ENCODE results near the gene USP6NL. TPM values are rescaled to one million over a fixed set of nuclear protein-coding genes. Genes with fewer than 3 reads are reported as not detected.

The USP6NL gene
- total RNA-seq, 1 donor from 2014 or later, result 13.8 TPM

- Mint-ChIP-seq H3K4me1 (ENCODE audit: unreplicated experiment) (peaks cover 30% of the 10 kb centered on the region), H3K27ac (ENCODE audit: unreplicated experiment) (no peak overlapping the region), H3K36me3 (ENCODE audit: unreplicated experiment) (peaks cover 3% of the 10 kb centered on the region), H3K27me3 (ENCODE audit: unreplicated experiment) (no peaks in the 10 kb centered on the region), H3K9me3 (ENCODE audit: unreplicated experiment) (no peaks in the 10 kb centered on the region), H3K4me3 (ENCODE audit: unreplicated experiment) (no peak overlapping the region)
- no peak for TF ChIP-seq CTCF (IDR thresholded peaks at IDR 0.05)
- no peak for DNase-seq (ENCODE audit: extremely low spot score, unreplicated experiment)
Observed at GRCh38 chr10:11605807-11606408, 5.5 kb downstream of the USP6NL start.

- Mint-ChIP-seq H3K27me3 (ENCODE audit: unreplicated experiment) (no peaks in the 10 kb centered on the region), H3K36me3 (ENCODE audit: unreplicated experiment) (peaks cover 3% of the 10 kb centered on the region), H3K9me3 (ENCODE audit: unreplicated experiment) (no peaks in the 10 kb centered on the region), H3K4me3 (ENCODE audit: unreplicated experiment) (no peak overlapping the region), H3K27ac (ENCODE audit: unreplicated experiment) (no peak overlapping the region), H3K4me1 (ENCODE audit: unreplicated experiment) (peaks cover 25% of the 10 kb centered on the region)
- no peak for DNase-seq (ENCODE audit: extremely low spot score, unreplicated experiment)
- no peak for TF ChIP-seq CTCF (IDR thresholded peaks at IDR 0.05)
Observed at GRCh38 chr10:11604865-11605650, 6.4 kb downstream of the USP6NL start.

GRCh38 chr10:11603741-11604140 lies 7.7 kb downstream of the USP6NL start:
- H3K27me3 Mint-ChIP-seq (ENCODE audit: unreplicated experiment), result no peaks in the 10 kb centered on the region
- H3K36me3 Mint-ChIP-seq (ENCODE audit: unreplicated experiment), result peaks cover 3% of the 10 kb centered on the region
- no peak overlapping the region for H3K27ac Mint-ChIP-seq (ENCODE audit: unreplicated experiment)
- H3K4me1 Mint-ChIP-seq (ENCODE audit: unreplicated experiment), result peaks cover 15% of the 10 kb centered on the region
- no peak for DNase-seq (ENCODE audit: extremely low spot score, unreplicated experiment)
- no peaks in the 10 kb centered on the region for H3K9me3 Mint-ChIP-seq (ENCODE audit: unreplicated experiment)
- no peak for TF ChIP-seq CTCF (IDR thresholded peaks at IDR 0.05)
- H3K4me3 Mint-ChIP-seq (ENCODE audit: unreplicated experiment), result no peak overlapping the region

- Mint-ChIP-seq H3K4me1 (ENCODE audit: unreplicated experiment) (peaks cover 9% of the 10 kb centered on the region), H3K36me3 (ENCODE audit: unreplicated experiment) (no peaks in the 10 kb centered on the region), H3K4me3 (ENCODE audit: unreplicated experiment) (no peak overlapping the region), H3K27ac (ENCODE audit: unreplicated experiment) (no peak overlapping the region), H3K9me3 (ENCODE audit: unreplicated experiment) (no peaks in the 10 kb centered on the region), H3K27me3 (ENCODE audit: unreplicated experiment) (no peaks in the 10 kb centered on the region)
- DNase-seq (ENCODE audit: extremely low spot score, unreplicated experiment), result no peak
- TF ChIP-seq CTCF (IDR thresholded peaks at IDR 0.05), result no peak
Observed at GRCh38 chr10:11602919-11603523, 8.4 kb downstream of the USP6NL start.

GRCh38 chr10:11602358-11602757 lies 9.1 kb downstream of the USP6NL start:
- no peaks in the 10 kb centered on the region for H3K36me3 Mint-ChIP-seq (ENCODE audit: unreplicated experiment)
- H3K27me3 Mint-ChIP-seq (ENCODE audit: unreplicated experiment), result no peaks in the 10 kb centered on the region
- H3K4me3 Mint-ChIP-seq (ENCODE audit: unreplicated experiment), result no peak overlapping the region
- H3K4me1 Mint-ChIP-seq (ENCODE audit: unreplicated experiment), result peaks cover 9% of the 10 kb centered on the region
- H3K27ac Mint-ChIP-seq (ENCODE audit: unreplicated experiment), result no peak overlapping the region
- no peaks in the 10 kb centered on the region for H3K9me3 Mint-ChIP-seq (ENCODE audit: unreplicated experiment)
- no peak for DNase-seq (ENCODE audit: extremely low spot score, unreplicated experiment)
- no peak for TF ChIP-seq CTCF (IDR thresholded peaks at IDR 0.05)

Measured in osteocyte (in vitro differentiated cells).